Lung (tissue), 12 donors: ENCODE measurements around the gene TMTC2. TPM values are rescaled to one million over a fixed set of nuclear protein-coding genes. Genes with fewer than 3 reads are reported as not detected.

ENCODE experiments used
- ATAC-seq: fragments of 200-7000 bp; cut with Tn5 transposase; one replicate; pipeline ENCODE4 v1.9.1; 2020; ENCODE audit warnings: moderate number of reproducible peaks; ENCODE audit not compliant: insufficient read depth, low FRiP score
- DNase-seq, 3 donors: peaks; one replicate each; pipeline ENCODE4 v3.0.0-alpha.2; 2013 to 2017
- H3K27ac ChIP-seq, 2 donors: one replicate each; pipeline ENCODE4 v1.5.1; 2013; ENCODE audit warnings: mild to moderate bottlenecking in 2 of 2, moderate library complexity in 2 of 2, control low read depth in 1 of 2, inconsistent platforms in 1 of 2, low read depth in 1 of 2, low read length in 1 of 2
- H3K27me3 ChIP-seq, 3 donors: one replicate each; pipeline ENCODE4 v1.5.1; 2013; ENCODE audit warnings: low read length in 2 of 3; ENCODE audit not compliant: control insufficient read depth in 3 of 3, insufficient read depth in 3 of 3
- H3K36me3 ChIP-seq, 4 donors: one replicate each; pipeline ENCODE4 v1.5.1; 2013; ENCODE audit warnings: low read length in 4 of 4, mild to moderate bottlenecking in 1 of 4, moderate library complexity in 1 of 4; ENCODE audit not compliant: control insufficient read depth in 4 of 4, insufficient read depth in 4 of 4
- H3K4me1 ChIP-seq, 5 donors: one replicate each; pipeline ENCODE4 v1.5.1; 2013; ENCODE audit warnings: low read length in 5 of 5, mild to moderate bottlenecking in 2 of 5, moderate library complexity in 1 of 5; ENCODE audit not compliant: control insufficient read depth in 5 of 5, insufficient read depth in 5 of 5
- H3K4me3 ChIP-seq: one replicate; pipeline ENCODE4 v1.5.1; 2013; ENCODE audit warnings: mild to moderate bottlenecking, control low read depth, moderate library complexity
- H3K9ac ChIP-seq, 2 donors: one replicate each; pipeline ENCODE4 v1.5.1; 2013; ENCODE audit warnings: low read length in 2 of 2, control low read depth in 1 of 2; ENCODE audit not compliant: insufficient read depth in 1 of 2
- H3K9me3 ChIP-seq, 4 donors: one replicate each; pipeline ENCODE4 v1.5.1; 2013; ENCODE audit warnings: low read length in 3 of 4, mild to moderate bottlenecking in 1 of 4, moderate library complexity in 1 of 4; ENCODE audit not compliant: control insufficient read depth in 4 of 4, insufficient read depth in 3 of 4
- WGBS, 2 donors: extraction: QIAGEN DNeasy Blood & Tissue Kit; methylation state at CpG; one replicate each; pipeline ENCODE4 v1.1.7; 2013; 5-methylcytosine and 5-hydroxymethylcytosine counted together
- polyA plus RNA-seq, 2 donors: library from polyadenylated mRNA; stranded (reverse); fragments of 200-250 nt; gene quantifications; one replicate each; pipeline ENCODE4 v1.2.1, GENCODE V29; 2013
- total RNA-seq, 2 donors: library from RNA; depleted of rRNA in 1 of 2; stranded (reverse); fragments of >200 nt in 1 of 2; gene quantifications; one replicate each; pipeline ENCODE4 v1.2.1, GENCODE V29; 2014 to 2021
- TF ChIP-seq, protein P1 (sequence below): IDR thresholded peaks from 2 replicates; pipeline ENCODE4 v1.5.1; 2012; ENCODE audit warnings: mild to moderate bottlenecking; ENCODE audit errors: control extremely low read depth, extremely low read depth
- donor health status: control.
- donor health status: control.
- donor health status: Bipolar disorder and iron deficiency.
- donor health status: healthy.
- donor health status: DM: yes; HTN: yes; CAD: no.

Gene TMTC2
- total and polyA plus RNA-seq, 4 donors: 5.3 to 77.1 (median 14.0) TPM

DNA sequence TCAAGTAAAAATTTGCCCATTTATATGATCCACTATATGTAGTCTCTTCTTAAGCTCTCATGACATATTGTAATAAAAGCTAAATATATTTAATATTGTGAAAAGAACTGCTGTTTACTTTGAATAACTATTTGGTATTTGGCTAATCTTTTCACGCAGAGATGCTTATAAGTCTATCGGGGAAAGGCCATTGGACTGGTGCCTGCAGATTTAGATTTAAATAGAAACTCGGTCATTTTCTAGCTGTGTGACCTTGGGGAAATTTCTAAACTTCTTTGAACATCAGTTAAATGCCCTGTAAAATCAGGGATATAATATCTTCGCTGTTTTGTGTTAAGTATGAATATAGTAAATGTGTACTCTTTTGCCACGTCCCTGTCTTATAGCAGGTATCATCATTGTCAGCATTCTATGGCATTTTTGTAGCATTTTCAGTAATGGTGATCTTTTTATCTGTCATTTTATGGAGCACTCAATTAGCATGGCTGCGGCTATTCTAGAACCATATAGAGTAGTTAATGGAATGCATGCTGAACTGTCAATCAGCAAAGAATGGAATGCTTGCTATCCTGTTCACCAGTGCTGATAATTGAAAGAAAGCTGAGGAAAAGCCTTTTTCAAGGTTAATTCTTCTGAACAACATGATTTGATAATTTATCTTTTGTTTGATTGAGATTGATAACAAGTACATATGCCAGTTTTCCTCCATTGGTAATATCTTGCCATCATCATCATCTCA is 181.2 kb downstream of the TMTC2 start:
- DNase-seq: peak in 1 of 3 donors; percentile 42
- peaks cover 0 to 4% (median 0%) of the 10 kb centered on the region in 5 donors for H3K4me1 ChIP-seq
- TF ChIP-seq, protein P1, sequence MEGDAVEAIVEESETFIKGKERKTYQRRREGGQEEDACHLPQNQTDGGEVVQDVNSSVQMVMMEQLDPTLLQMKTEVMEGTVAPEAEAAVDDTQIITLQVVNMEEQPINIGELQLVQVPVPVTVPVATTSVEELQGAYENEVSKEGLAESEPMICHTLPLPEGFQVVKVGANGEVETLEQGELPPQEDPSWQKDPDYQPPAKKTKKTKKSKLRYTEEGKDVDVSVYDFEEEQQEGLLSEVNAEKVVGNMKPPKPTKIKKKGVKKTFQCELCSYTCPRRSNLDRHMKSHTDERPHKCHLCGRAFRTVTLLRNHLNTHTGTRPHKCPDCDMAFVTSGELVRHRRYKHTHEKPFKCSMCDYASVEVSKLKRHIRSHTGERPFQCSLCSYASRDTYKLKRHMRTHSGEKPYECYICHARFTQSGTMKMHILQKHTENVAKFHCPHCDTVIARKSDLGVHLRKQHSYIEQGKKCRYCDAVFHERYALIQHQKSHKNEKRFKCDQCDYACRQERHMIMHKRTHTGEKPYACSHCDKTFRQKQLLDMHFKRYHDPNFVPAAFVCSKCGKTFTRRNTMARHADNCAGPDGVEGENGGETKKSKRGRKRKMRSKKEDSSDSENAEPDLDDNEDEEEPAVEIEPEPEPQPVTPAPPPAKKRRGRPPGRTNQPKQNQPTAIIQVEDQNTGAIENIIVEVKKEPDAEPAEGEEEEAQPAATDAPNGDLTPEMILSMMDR: no peak
- no peak overlapping the region for H3K27ac ChIP-seq
- H3K36me3 ChIP-seq: no peaks in the 10 kb centered on the region
- H3K4me3 ChIP-seq: no peak overlapping the region
- no peak for ATAC-seq
- no peaks in the 10 kb centered on the region for H3K9me3 ChIP-seq
- H3K27me3 ChIP-seq: no peaks in the 10 kb centered on the region
- WGBS, 2 donors: 88 to 89% methylated on average over 6 of the region's 6 CpGs
- no peak overlapping the region for H3K9ac ChIP-seq

DNA sequence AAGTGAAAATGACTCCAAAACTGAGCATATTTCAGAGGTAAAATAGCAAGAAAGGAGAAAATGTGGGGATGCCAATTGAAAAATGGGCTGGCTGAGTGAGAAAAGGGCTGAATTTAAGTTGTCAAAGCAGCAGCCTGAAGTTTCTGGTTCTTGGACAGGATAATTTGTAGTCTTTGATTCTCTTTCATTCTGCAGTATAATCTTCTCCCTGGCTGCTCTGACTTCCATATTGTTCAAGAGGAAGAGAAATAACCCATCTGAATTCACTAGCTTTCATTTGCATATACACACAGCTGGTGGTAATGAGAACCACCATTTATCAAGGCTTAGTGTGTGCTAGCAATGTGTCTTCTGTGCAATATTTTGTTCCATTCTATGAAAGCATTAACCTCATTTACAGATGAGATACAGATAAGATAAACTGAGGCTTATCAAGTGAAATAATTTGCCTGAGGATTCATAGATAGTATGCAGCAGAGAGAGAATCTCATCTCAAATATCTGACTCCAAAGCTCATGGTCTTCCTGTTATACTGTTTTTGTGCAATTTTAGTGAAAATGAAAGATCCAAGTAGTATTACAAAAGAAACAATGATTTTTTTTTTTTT is 184.2 kb downstream of the TMTC2 start:
- no peak for ATAC-seq
- TF ChIP-seq, protein P1: no peak
- no peak overlapping the region for H3K27ac ChIP-seq

DNA sequence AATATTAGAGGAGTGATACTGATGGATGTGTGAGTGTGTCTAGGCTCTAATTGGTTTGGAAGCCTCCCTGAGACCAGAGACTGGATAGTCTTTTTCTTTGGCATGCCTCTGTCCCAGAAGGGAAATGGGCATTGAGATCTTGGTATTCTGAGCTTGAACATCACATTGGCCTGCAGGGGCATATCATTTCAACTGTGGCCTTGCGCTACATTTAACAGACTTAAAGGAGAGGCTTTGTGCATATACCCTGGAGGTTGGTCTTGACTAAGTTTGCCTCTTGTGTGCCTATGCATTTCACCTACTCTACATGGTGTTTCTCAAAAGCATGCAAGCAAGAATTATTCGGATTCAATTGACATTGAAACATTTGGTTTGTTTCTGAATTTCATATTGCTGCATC is 185.4 kb downstream of the TMTC2 start:
- WGBS, 2 donors: 95 to 97% methylated on average over 2 of the region's 2 CpGs
- peaks cover 0 to 8% (median 0%) of the 10 kb centered on the region in 5 donors for H3K4me1 ChIP-seq
- no peaks in the 10 kb centered on the region for H3K9me3 ChIP-seq
- no peak for ATAC-seq
- no peak overlapping the region for H3K9ac ChIP-seq
- TF ChIP-seq, protein P1: no peak
- H3K36me3 ChIP-seq: no peaks in the 10 kb centered on the region
- H3K27me3 ChIP-seq: no peaks in the 10 kb centered on the region
- H3K27ac ChIP-seq: no peak overlapping the region
- DNase-seq: no peak
- H3K4me3 ChIP-seq: no peak overlapping the region

More for the DNA sequence above, 184.2 kb downstream of the TMTC2 start:
- Histone ChIP-seq H3K36me3 (no peaks in the 10 kb centered on the region), H3K27me3 (no peaks in the 10 kb centered on the region), H3K4me1 (peaks cover 0 to 8% (median 0%) of the 10 kb centered on the region in 5 donors), H3K4me3 (no peak overlapping the region), H3K9me3 (no peaks in the 10 kb centered on the region), H3K9ac (no peak overlapping the region)
- DNase-seq: no peak
